SKM-1 (cell line): ENCODE measurements around the gene RHEX.

Experiments
- DNase-seq: peaks from one replicate; lab custom pipeline; 2025; ENCODE audit not compliant: unreplicated experiment; lab: John Stamatoyannopoulos, UW

The RHEX gene

DNA sequence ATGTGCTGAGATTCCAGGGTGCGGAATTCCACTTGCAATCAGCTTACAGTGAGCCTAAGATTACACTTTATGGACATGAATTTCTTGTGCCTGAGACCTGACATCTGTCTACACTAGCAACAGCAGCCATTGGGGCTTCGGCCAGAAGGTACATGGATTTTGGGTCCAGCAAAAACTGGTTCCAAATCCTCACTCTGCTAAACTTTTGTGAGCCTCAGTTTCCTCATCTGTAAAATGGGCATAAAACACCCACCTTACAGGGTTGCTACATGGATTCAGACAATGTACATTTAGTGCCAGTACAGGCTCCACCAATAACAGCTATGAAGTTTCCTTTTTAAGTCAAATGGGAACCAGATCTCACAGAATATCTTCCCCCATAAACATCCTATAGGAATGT lies 30.8 kb downstream of the RHEX start:
- no peak for DNase-seq

DNA sequence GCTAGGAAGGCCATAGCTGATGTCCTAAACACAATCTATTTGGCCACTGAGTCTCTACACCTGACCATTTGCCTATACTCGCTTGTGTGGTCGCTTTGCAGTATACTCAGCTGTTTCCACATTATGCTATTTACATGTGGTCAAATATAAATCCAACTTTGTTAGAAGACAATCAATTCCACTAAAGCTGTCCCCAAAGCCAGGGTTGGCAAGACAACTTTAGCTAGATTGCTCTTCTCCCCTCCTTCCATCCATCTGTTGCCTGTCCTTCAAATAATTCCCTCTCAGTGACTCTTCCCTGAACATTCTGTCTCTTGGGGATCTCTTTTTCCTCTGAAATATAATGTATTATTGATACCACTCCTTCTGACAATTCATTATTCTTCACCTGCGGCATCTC lies 34.1 kb downstream of the RHEX start:
- DNase-seq, result no peak

DNA sequence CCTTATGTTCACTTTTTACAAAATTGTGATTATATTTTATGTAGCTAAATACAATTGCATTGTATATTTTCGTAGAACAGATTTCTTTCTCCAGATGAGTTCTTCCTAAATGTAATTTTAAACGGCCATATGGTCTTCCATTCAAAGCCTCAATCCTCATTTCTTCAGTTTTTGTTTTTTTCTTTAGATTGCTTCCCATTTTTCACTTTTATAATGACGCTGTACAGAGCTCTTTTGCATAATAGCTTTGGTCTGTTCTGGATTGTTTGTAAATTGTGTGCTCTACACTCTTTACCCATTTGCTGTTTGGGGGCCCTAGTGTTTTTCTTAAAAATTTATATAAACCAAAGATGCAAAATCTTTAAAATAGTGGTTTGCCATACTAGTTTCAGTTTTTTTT lies 36.4 kb downstream of the RHEX start:
- no peak for DNase-seq

DNA sequence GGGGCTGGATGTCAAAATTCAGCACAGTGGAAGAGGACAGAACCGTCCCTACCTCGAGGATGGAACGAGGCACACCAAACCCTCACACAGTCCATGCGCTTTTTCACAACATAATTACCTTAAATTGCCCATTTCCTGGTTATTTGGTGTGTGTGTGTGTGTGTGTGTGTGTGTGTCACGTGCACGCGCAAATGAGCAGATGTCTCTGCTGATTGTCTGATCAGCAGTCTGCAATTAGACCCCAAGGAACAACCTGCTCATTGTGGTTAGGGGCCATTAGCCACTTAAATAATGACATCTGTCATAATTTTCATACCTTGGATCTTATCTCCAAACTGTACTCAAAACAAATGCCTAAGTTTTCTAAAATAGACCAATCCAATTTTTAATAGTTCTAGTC lies 41.1 kb downstream of the RHEX start:
- DNase-seq, result no peak

DNA sequence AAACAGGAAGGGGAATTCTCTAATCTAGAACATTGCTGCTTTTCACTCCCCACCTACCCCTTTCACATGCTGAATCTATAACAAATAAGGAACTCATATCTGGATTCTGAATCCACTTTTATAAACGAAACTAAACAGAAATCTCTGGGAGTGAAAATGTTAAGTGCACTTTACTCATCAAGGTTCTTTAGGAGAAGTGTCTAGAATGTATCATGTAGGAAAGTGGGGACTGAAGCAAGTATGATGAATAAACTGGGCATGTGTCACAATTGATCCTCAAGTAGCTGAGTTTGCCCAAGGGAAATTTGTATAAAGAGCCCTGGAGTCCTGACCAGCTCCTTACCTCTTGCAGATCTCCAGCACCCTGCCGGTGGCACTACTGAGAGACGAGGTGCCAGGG lies 44.4 kb downstream of the RHEX start:
- no peak for DNase-seq

DNA sequence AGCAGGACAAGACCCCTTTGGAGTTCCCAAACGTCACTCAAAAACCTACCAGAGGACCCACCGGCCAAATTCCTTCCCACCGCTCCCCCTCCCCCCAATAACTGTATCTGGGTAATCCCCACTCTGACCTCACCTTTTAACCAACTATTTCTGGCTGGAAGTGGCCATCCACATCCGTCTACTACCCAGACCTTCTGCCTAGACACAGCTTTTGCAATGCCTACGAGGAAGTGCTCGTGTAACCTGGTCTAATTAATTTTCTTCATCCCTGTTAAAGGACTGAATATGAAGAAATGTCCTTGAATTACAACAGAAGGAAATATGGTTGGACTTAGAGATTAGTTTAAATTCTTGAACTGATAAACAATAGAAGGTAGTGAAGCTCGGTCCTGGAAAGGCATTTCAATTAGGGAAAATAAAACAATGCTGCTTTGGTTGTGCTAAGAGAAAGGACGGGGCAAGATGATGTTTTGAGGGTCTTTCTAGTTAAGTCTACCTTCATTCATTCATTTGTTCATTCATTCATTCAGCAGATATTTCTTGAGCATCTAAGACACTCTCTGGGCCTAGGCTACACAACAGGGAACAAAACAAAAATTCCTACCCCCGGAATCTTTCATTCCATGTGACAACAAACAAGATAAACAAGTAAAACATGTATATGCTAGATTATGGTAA lies 45.4 kb downstream of the RHEX start:
- peak; percentile 88 for DNase-seq

DNA sequence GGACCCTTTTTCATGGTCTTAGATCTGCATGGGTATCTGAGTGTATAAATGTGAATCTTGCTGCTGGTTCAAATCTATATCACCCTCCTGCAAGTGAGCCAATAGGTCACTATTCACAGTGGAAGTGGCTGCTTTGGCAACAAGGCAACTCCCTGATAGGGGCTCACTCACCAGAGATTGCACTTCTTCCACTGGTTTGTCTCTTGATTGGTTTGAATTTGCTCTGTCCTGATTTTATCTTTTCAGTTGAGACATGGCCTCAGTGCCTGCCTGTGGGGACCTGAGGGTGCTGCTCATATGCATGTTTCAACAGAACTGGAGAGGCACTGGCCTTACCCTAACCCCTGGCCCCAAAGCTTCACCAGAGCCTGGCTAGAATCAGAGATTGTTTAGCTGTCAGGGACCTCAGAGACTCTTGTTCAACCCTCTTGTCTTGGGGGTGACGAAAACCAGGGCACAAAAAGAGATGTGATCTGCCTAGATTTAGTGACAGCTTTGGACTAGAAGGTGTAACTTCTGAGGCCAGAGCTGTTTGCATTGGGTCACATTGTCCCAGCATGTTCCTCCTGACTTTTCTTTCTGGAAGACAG lies 47.3 kb downstream of the RHEX start:
- DNase-seq, result peak; percentile 42

DNA sequence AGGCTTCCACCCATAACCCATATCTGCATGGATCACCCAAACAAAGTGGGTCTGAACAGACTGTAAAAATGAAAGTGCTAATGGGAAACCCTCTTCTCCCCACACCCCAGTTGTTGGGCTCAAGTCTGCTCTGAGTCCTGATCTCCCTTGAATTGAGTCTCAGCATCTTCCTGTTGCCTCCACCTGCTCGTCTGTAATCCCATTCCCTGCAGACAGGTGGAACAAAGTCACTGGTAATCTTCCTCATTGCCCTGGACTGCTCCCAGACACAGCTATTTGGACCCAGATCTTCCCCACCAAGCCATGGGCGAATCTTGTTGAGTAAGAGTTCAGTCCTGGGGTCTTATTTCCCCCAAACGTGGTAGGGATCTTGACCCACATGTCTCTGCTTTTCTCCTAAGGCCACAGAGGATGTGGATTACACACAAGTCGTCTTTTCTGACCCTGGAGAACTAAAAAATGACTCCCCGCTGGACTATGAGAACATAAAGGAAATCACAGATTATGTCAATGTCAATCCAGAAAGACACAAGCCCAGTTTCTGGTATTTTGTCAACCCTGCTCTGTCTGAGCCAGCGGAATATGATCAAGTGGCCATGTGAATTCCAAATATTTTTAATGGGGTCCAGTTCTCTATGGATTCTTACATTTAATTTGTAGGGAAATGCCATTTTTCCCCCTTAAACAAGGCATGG lies 48.5 kb downstream of the RHEX start:
- DNase-seq, result no peak

DNA sequence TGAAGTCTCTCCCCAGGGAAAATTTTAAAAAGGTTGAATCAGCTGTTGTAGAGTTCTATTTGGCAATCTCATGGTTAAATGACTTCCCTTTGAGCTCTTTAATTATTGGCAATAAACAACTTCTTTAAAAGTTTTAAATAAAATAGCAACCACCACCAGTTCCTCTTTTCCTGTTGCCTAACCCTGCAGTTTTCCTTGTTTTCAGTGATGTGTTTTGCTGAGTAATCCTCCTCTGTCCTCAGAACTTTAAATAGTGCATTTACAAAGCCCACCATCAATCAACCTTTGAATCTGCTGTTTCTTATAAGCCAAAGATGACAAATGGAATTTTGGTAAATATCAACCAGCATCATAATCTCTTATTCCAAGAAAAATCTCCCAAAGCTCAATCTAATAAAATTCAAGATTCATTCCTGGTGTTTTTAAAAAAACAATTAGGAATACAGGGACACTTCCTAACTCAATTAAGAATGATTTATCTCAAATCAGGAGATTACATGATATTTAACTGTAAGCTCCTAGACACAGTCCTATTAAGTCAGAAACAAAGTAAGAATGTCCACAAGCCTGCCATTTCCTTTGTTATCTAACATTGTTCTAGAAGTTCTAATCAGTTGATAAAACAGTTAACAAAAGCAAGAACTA lies 49.4 kb downstream of the RHEX start:
- peak; percentile 92 for DNase-seq

GRCh38 chr1:206103979-206104378 lies 51.0 kb downstream of the RHEX start:
- DNase-seq, result no peak

DNA sequence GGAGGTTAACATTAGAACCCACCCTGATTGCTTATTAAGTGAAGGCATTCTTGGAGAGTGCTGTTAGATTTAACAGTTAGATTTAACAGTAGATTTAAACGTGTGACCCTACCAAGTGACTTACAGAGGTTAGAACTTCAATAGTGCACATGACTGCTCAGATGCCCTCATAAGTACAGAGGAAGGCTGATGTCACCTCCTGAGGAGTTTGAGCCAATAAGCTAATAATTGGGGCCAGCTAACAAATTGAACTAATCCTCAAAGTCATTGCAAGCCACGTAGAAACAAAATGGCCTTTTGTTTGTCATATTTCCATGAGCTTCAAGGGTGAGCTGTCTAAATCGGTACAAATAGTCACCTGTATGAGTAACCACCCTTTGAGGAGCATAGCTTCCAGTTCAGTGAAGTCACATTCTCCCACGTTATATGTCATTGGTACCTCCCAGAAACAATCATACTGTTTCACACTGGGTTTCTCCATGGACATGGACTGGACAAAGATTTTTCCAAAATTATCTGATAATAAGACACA lies 52.6 kb downstream of the RHEX start:
- no peak for DNase-seq

- peak; percentile 81 for DNase-seq
These were observed 53.6 kb downstream of the RHEX start for GRCh38 chr1:206106328-206107167.

DNA sequence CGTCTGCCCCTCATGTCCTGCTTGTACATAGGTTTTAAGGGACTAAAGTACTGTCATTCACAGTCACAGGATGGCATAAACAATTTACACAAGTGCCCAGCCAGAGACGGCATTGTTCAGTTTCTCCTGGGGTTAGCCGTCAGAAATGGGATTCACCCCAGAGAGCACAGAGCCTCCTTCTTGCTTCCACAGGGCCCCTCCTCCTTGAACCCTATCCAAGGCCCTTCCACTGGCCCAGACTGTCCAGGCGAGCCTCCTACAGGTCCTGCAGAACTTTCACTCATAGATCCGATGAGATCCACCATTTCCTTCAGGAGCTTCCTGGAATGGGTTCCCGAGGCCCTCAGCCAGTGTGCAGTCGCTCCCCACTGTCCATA lies 54.2 kb downstream of the RHEX start:
- no peak for DNase-seq

GRCh38 chr1:206108635-206109034 lies 55.7 kb downstream of the RHEX start:
- no peak for DNase-seq

DNA sequence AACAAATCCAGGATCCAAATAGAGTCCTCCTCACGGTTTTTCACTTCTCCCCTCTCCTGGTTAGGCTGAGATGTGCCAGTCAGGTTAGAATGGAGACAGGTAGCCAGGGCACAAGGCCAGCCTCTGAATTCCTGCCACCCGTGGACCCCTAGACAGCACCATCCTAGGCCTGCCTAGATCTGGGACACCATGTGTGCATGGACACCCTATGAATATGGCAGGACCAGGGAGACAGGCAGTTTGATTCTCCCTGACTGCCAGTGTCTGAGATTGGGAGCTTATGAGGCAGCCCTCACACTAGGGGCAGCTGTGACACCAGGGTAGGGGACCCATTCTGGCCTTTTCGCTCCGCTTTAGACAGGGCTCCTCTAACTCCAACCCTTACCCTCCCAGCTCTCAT lies 56.7 kb downstream of the RHEX start:
- no peak for DNase-seq

DNA sequence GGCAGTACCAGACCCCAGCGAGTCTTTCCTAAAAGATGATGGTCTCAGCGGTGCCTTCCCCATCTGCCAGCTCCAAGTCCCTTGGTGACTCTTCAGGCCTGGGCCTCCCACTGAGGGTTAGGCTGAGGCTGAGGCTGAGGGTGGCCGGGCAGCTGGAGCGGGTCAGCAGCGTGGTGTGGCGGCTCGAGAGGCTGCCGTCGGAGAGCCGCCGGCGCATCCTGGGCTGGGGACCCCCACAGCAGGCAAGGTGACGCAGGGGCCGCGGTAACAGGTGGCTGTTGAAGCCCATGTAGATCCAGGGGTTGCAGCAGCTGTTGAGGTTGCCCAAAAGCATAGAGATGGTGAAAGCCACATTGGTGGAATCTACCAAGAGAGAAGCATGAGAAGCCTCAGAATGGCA lies 57.2 kb downstream of the RHEX start:
- DNase-seq, result no peak

DNA sequence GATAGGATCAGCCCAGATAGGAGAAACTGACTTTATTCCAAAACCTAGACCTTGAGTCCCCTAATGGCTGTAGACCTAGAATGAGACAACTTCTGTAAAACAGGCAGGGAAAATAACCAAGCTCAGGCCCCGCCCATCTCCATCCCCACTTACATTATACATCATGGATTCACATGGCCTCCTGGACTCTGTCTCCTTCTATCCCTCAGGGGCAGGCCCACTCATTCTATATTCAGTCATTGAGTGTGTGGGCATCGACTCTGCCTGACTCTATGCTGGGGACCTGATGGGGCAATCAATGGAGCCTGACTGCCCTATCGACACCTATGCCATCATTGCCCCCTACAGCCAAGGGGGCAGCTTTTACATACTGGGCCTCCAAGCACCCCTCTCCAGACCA lies 57.8 kb downstream of the RHEX start:
- no peak for DNase-seq

- no peak for DNase-seq
These were observed 58.4 kb downstream of the RHEX start for GRCh38 chr1:206111271-206111927.

- DNase-seq, result no peak
These were observed 59.8 kb downstream of the RHEX start for GRCh38 chr1:206112600-206113301.
